SK-N-SH (cell line): Measurements from ENCODE around the gene CDH22. TPM values are rescaled to one million over a fixed set of nuclear protein-coding genes. Genes with fewer than 3 reads are reported as not detected.

Source experiments
- CTCF ChIA-PET: fragments of 300-600, 350-600 bp; formaldehyde crosslinking; extraction: SDS; loops from one replicate; lab custom pipeline; 2021; lab: Yijun Ruan, JAX
- POLR2A ChIA-PET: fragments of 350-600 bp; sonication (Branson Sonifier 250); formaldehyde crosslinking; extraction: SDS; loops from one replicate; lab custom pipeline; 2020; ENCODE audit warnings: antibody characterized with exemption, inconsistent platforms; lab: Yijun Ruan, JAX
- DNase-seq: peaks from one replicate; pipeline ENCODE4 v3.0.0; 2012
- H2AFZ ChIP-seq: fragments of 200-600 bp; sonication (generic); 2 replicates; pipeline ENCODE4 v1.8.1; 2016; ENCODE audit warnings: antibody characterized with exemption, mild to moderate bottlenecking, low read depth
- H3F3A ChIP-seq: fragments of 200-600 bp; sonication (generic); replicated peaks from 2 replicates; pipeline ENCODE3; 2016; ENCODE audit warnings: antibody characterized with exemption, mild to moderate bottlenecking; ENCODE audit not compliant: insufficient read depth
- H3K27ac ChIP-seq, 2 experiments: fragments of 200-500 bp in 1 of 2; fragments of 200-600 bp in 1 of 2; sonication (Bioruptor generic) in 1 of 2; sonication (generic), shearing (Covaris generic) in 1 of 2; 2 replicates each; pipeline versions ENCODE4 v1.5.1 to v1.6.1; 2014 to 2016; ENCODE audit warnings: low read depth in 2 of 2, inconsistent platforms in 1 of 2, low read length in 1 of 2, mild to moderate bottlenecking in 1 of 2, mixed read lengths in 1 of 2
- H3K27me3 ChIP-seq: fragments of 200-600 bp; sonication (generic), shearing (Covaris generic); 2 replicates; pipeline ENCODE4 v1.6.1; 2016; ENCODE audit warnings: mixed run types; ENCODE audit not compliant: insufficient read depth
- H3K36me3 ChIP-seq, 2 experiments: fragments of 200-500 bp in 1 of 2; fragments of 200-600 bp in 1 of 2; sonication (Bioruptor generic) in 1 of 2; sonication (generic) in 1 of 2; replicated peaks in 1 of 2; 2 replicates each; pipeline versions ENCODE3 to v1.5.1; 2014 to 2016; ENCODE audit warnings: low read length in 1 of 2, mild to moderate bottlenecking in 1 of 2; ENCODE audit not compliant: insufficient read depth in 2 of 2, control insufficient read depth in 1 of 2
- H3K4me1 ChIP-seq, 2 experiments: fragments of 200-500 bp in 1 of 2; fragments of 200-600 bp in 1 of 2; sonication (Bioruptor generic) in 1 of 2; sonication (generic), shearing (Covaris generic) in 1 of 2; 2 replicates each; pipeline versions ENCODE4 v1.5.1 to v1.6.1; 2014 to 2016; ENCODE audit warnings: low read depth in 1 of 2, low read length in 1 of 2, mixed run types in 1 of 2; ENCODE audit not compliant: insufficient read depth in 2 of 2, control insufficient read depth in 1 of 2
- H3K4me2 ChIP-seq: fragments of 200-600 bp; sonication (generic), shearing (Covaris generic); 2 replicates; pipeline ENCODE4 v1.6.1; 2017; ENCODE audit warnings: mixed run types
- H3K4me3 ChIP-seq, 2 experiments: fragments of 200-500 bp in 1 of 2; fragments of 200-600 bp in 1 of 2; sonication (Bioruptor generic) in 1 of 2; sonication (generic), shearing (Covaris generic) in 1 of 2; 2 replicates each; pipeline versions ENCODE4 v1.5.1 to v1.8.1; 2014 to 2016; ENCODE audit warnings: low read depth in 2 of 2, inconsistent platforms in 1 of 2, low read length in 1 of 2, mild to moderate bottlenecking in 1 of 2, mixed read lengths in 1 of 2, moderate library complexity in 1 of 2
- H3K79me2 ChIP-seq: fragments of 200-600 bp; sonication (generic); 2 replicates; pipeline ENCODE4 v1.8.1; 2017; ENCODE audit warnings: mild to moderate bottlenecking; ENCODE audit not compliant: insufficient read depth
- H3K9ac ChIP-seq: fragments of 200-600 bp; sonication (generic); 2 replicates; pipeline ENCODE4 v1.6.1; 2017; ENCODE audit warnings: mixed run types
- H3K9me2 ChIP-seq: fragments of 200-600 bp; sonication (generic); 2 replicates; pipeline ENCODE4 v1.6.1; 2017; ENCODE audit warnings: mixed run types
- H3K9me3 ChIP-seq: fragments of 200-600 bp; sonication (generic); 2 replicates; pipeline ENCODE4 v1.6.1; 2017; ENCODE audit warnings: mixed run types, mild to moderate bottlenecking, moderate library complexity
- H4K20me1 ChIP-seq: fragments of 200-600 bp; sonication (generic); 2 replicates; pipeline ENCODE4 v1.6.1; 2017; ENCODE audit warnings: mild to moderate bottlenecking, mixed run types; ENCODE audit not compliant: insufficient read depth
- CHD2 ChIP-seq: fragments of 150-350 bp; IDR thresholded peaks from 2 replicates; pipeline ENCODE4 v1.6.1; 2018; ENCODE audit warnings: low read length; ENCODE audit not compliant: partially characterized antibody
- ELF1 ChIP-seq: IDR thresholded peaks from 2 replicates; pipeline ENCODE4 v1.4.0; 2012
- FOSL2 ChIP-seq: IDR thresholded peaks from 2 replicates; pipeline ENCODE4 v1.4.0; 2012; ENCODE audit warnings: low read depth, mild to moderate bottlenecking, moderate library complexity, borderline replicate concordance
- FOXM1 ChIP-seq: IDR thresholded peaks from 2 replicates; pipeline ENCODE4 v1.4.0; 2012; ENCODE audit warnings: low read depth, mild to moderate bottlenecking
- MEF2A ChIP-seq: IDR thresholded peaks from 2 replicates; pipeline ENCODE4 v1.4.0; 2012; ENCODE audit warnings: low read depth, borderline replicate concordance
- MXI1 ChIP-seq: IDR thresholded peaks from 2 replicates; pipeline ENCODE4 v1.6.1; 2012; ENCODE audit warnings: mild to moderate bottlenecking, low read depth, low read length, improper control_type of control experiment
- NRF1 ChIP-seq: IDR thresholded peaks from 2 replicates; pipeline ENCODE4 v1.6.1; 2012; ENCODE audit warnings: low read depth, mild to moderate bottlenecking, low read length
- POLR2AphosphoS5 ChIP-seq: IDR thresholded peaks from 2 replicates; pipeline ENCODE4 v1.6.1; 2012; ENCODE audit warnings: low read depth, low read length
- RXRA ChIP-seq: IDR thresholded peaks from 2 replicates; pipeline ENCODE4 v1.4.0; 2012; ENCODE audit warnings: low read depth, mild to moderate bottlenecking, borderline replicate concordance
- SMC3 ChIP-seq: IDR thresholded peaks from 2 replicates; pipeline ENCODE4 v1.6.1; 2012; ENCODE audit warnings: low read depth, low read length, improper control_type of control experiment
- TCF12 ChIP-seq: IDR thresholded peaks from 2 replicates; pipeline ENCODE4 v1.4.0; 2012
- WGBS: methylation state at CpG from one replicate; pipeline ENCODE4 v1.1.6; 2017; ENCODE audit warnings: low lambda C conversion rate; 5-methylcytosine and 5-hydroxymethylcytosine counted together
- polyA plus RNA-seq, 3 experiments: library from polyadenylated mRNA; depleted of rRNA; stranded (reverse); fragments of >200 nt; gene quantifications; 2 replicates each; pipeline ENCODE4 v1.2.3, GENCODE V29; 2012
- TF ChIP-seq, protein P1 (sequence below): fragments of 150-350 bp; IDR thresholded peaks from 2 replicates; pipeline ENCODE4 v1.6.1; 2017; ENCODE audit warnings: antibody characterized with exemption, low read length, low read depth, borderline replicate concordance
- TF ChIP-seq, protein P2 (sequence below): IDR thresholded peaks from 2 replicates; pipeline ENCODE4 v1.6.1; 2012; ENCODE audit warnings: mild to moderate bottlenecking, low read depth, low read length, moderate library complexity
- TF ChIP-seq, protein P3 (sequence below): IDR thresholded peaks from 2 replicates; pipeline ENCODE4 v1.4.0; 2012; ENCODE audit warnings: low read depth
- TF ChIP-seq, protein P4 (sequence below): fragments of 200-600 bp; sonication (generic); IDR thresholded peaks from 2 replicates; pipeline ENCODE4 v1.6.1; 2017; ENCODE audit warnings: antibody characterized with exemption, mild to moderate bottlenecking, moderate library complexity
- TF ChIP-seq, protein P5 (sequence below): IDR thresholded peaks from 2 replicates; pipeline ENCODE4; 2012
- TF ChIP-seq, protein P6 (sequence below): IDR thresholded peaks from 2 replicates; pipeline ENCODE4 v1.4.0; 2012; ENCODE audit warnings: low read depth, borderline replicate concordance

CDH22 gene
- polyA plus RNA-seq, 1 of the 3 experiments (the other 2 are of a cell fraction): not detected

DNA sequence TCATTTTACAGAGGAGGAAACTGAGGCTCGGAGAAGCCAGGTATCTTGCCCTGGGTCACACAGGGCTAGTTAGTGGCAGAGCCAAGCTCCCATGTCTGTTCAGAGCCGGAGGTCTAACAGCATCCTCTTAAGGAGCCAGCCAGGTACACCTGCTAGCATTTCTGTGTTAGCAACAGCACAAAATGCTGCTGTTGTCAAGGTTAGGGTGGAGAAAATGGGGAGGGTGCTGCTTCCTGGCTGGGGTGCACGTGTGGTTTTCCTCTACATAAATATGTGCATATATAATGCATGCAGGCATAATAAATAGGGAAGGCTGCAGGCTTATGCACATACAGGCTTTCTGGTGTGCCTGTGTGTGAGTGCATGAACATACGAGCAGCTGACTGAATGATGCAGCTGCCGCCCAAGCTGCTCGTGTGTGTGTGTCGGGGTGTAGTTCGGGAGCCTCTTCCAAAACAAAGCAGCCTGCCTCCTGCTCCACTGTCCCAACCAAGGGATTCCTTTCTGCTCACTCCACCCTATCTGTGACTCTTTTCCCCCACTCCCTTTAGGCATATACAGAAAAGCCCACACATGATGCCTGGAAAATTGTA, 103.6 kb downstream of the CDH22 start:
- CTCF ChIA-PET: interaction anchor here (0.9 to 1.6 kb wide), 3 partner anchors 8 to 72 kb away, joined by 3 to 7 read pairs (median 3); no protein-coding TSS in a partner anchor
- 67% methylated on average over 7 of the region's 8 CpGs for WGBS
- H3K36me3 ChIP-seq: no peaks in the 10 kb centered on the region

More for the DNA sequence above, 103.6 kb downstream of the CDH22 start:
- Histone ChIP-seq H3K9ac (no peak overlapping the region), H3K27ac (no peak overlapping the region), H3K4me1 (peaks cover 0 to 10% of the 10 kb centered on the region in 2 experiments; a peak in 1 of 4 replicates), H3K9me2 (no peaks in the 10 kb centered on the region), H3K4me2 (no peak overlapping the region), H3K79me2 (no peaks in the 10 kb centered on the region), H3K9me3 (no peaks in the 10 kb centered on the region), H2AFZ (no peak overlapping the region), H4K20me1 (no peaks in the 10 kb centered on the region; the same call in 1 of the 2 replicates), H3K4me3 (no peak overlapping the region), H3F3A (no peaks in the 10 kb centered on the region), H3K27me3 (no peaks in the 10 kb centered on the region)
- POLR2A ChIA-PET: no interaction called here
- TF ChIP-seq ELF1 (no peak), TCF12 (no peak), POLR2AphosphoS5 (no peak), FOSL2 (no peak), MEF2A (no peak), CHD2 (no peak), SMC3 (no peak), MXI1 (no peak), FOXM1 (no peak), RXRA (no peak), NRF1 (no peak)
- TF ChIP-seq, protein P1, sequence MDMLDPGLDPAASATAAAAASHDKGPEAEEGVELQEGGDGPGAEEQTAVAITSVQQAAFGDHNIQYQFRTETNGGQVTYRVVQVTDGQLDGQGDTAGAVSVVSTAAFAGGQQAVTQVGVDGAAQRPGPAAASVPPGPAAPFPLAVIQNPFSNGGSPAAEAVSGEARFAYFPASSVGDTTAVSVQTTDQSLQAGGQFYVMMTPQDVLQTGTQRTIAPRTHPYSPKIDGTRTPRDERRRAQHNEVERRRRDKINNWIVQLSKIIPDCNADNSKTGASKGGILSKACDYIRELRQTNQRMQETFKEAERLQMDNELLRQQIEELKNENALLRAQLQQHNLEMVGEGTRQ: no peak
- TF ChIP-seq, protein P2, sequence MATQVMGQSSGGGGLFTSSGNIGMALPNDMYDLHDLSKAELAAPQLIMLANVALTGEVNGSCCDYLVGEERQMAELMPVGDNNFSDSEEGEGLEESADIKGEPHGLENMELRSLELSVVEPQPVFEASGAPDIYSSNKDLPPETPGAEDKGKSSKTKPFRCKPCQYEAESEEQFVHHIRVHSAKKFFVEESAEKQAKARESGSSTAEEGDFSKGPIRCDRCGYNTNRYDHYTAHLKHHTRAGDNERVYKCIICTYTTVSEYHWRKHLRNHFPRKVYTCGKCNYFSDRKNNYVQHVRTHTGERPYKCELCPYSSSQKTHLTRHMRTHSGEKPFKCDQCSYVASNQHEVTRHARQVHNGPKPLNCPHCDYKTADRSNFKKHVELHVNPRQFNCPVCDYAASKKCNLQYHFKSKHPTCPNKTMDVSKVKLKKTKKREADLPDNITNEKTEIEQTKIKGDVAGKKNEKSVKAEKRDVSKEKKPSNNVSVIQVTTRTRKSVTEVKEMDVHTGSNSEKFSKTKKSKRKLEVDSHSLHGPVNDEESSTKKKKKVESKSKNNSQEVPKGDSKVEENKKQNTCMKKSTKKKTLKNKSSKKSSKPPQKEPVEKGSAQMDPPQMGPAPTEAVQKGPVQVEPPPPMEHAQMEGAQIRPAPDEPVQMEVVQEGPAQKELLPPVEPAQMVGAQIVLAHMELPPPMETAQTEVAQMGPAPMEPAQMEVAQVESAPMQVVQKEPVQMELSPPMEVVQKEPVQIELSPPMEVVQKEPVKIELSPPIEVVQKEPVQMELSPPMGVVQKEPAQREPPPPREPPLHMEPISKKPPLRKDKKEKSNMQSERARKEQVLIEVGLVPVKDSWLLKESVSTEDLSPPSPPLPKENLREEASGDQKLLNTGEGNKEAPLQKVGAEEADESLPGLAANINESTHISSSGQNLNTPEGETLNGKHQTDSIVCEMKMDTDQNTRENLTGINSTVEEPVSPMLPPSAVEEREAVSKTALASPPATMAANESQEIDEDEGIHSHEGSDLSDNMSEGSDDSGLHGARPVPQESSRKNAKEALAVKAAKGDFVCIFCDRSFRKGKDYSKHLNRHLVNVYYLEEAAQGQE: no peak
- TF ChIP-seq, protein P3, sequence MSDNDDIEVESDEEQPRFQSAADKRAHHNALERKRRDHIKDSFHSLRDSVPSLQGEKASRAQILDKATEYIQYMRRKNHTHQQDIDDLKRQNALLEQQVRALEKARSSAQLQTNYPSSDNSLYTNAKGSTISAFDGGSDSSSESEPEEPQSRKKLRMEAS: no peak
- TF ChIP-seq, protein P4, sequence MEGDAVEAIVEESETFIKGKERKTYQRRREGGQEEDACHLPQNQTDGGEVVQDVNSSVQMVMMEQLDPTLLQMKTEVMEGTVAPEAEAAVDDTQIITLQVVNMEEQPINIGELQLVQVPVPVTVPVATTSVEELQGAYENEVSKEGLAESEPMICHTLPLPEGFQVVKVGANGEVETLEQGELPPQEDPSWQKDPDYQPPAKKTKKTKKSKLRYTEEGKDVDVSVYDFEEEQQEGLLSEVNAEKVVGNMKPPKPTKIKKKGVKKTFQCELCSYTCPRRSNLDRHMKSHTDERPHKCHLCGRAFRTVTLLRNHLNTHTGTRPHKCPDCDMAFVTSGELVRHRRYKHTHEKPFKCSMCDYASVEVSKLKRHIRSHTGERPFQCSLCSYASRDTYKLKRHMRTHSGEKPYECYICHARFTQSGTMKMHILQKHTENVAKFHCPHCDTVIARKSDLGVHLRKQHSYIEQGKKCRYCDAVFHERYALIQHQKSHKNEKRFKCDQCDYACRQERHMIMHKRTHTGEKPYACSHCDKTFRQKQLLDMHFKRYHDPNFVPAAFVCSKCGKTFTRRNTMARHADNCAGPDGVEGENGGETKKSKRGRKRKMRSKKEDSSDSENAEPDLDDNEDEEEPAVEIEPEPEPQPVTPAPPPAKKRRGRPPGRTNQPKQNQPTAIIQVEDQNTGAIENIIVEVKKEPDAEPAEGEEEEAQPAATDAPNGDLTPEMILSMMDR: no peak
- TF ChIP-seq, protein P5, sequence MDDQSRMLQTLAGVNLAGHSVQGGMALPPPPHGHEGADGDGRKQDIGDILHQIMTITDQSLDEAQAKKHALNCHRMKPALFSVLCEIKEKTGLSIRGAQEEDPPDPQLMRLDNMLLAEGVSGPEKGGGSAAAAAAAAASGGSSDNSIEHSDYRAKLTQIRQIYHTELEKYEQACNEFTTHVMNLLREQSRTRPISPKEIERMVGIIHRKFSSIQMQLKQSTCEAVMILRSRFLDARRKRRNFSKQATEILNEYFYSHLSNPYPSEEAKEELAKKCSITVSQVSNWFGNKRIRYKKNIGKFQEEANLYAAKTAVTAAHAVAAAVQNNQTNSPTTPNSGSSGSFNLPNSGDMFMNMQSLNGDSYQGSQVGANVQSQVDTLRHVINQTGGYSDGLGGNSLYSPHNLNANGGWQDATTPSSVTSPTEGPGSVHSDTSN: no peak
- TF ChIP-seq, protein P6, sequence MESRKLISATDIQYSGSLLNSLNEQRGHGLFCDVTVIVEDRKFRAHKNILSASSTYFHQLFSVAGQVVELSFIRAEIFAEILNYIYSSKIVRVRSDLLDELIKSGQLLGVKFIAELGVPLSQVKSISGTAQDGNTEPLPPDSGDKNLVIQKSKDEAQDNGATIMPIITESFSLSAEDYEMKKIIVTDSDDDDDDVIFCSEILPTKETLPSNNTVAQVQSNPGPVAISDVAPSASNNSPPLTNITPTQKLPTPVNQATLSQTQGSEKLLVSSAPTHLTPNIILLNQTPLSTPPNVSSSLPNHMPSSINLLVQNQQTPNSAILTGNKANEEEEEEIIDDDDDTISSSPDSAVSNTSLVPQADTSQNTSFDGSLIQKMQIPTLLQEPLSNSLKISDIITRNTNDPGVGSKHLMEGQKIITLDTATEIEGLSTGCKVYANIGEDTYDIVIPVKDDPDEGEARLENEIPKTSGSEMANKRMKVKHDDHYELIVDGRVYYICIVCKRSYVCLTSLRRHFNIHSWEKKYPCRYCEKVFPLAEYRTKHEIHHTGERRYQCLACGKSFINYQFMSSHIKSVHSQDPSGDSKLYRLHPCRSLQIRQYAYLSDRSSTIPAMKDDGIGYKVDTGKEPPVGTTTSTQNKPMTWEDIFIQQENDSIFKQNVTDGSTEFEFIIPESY: no peak
- no peak for DNase-seq
